Neural cell (in vitro differentiated cells): ENCODE data around the gene ECE1. TPM values are rescaled to one million over a fixed set of nuclear protein-coding genes. Genes with fewer than 3 reads are reported as not detected.

Experiments used
- H2AFZ ChIP-seq: fragments of 200-600, 300-800 bp; sonication (generic), shearing (Covaris generic); 2 replicates; pipeline ENCODE4 v1.6.0; 2014; ENCODE audit warnings: low read depth, mild to moderate bottlenecking, antibody characterized with exemption, low read length, moderate library complexity
- H3F3A ChIP-seq: fragments of 200-600 bp; shearing (Covaris generic); 2 replicates; pipeline ENCODE4 v1.6.1; 2016; ENCODE audit warnings: mild to moderate bottlenecking, moderate library complexity, mixed read lengths, antibody characterized with exemption, low read length; ENCODE audit not compliant: insufficient read depth, poor library complexity, severe bottlenecking
- H3K27ac ChIP-seq: fragments of 200-600, 300-800 bp; sonication (generic), shearing (Covaris generic); 2 replicates; pipeline ENCODE4 v1.5.1; 2014; ENCODE audit warnings: mild to moderate bottlenecking, low read length, moderate library complexity
- H3K27me3 ChIP-seq: fragments of 300-800, 200-600 bp; sonication (generic), shearing (Covaris generic); 2 replicates; pipeline ENCODE4 v1.6.0; 2014; ENCODE audit warnings: mild to moderate bottlenecking, low read depth, low read length, moderate library complexity; ENCODE audit not compliant: insufficient read depth
- H3K36me3 ChIP-seq: fragments of 300-800, 200-600 bp; sonication (generic), shearing (Covaris generic); 2 replicates; pipeline ENCODE4 v1.5.1; 2014; ENCODE audit warnings: mild to moderate bottlenecking, antibody characterized with exemption, low read length, moderate library complexity; ENCODE audit not compliant: insufficient read depth
- H3K4me2 ChIP-seq: fragments of 300-800, 200-600 bp; sonication (generic), shearing (Covaris generic); 2 replicates; pipeline ENCODE4 v1.6.0; 2014; ENCODE audit warnings: mild to moderate bottlenecking, low read length
- H3K4me3 ChIP-seq: fragments of 300-800, 200-600 bp; sonication (generic), shearing (Covaris generic); 2 replicates; pipeline ENCODE4 v1.5.1; 2014; ENCODE audit warnings: mild to moderate bottlenecking, low read length, moderate library complexity
- H3K79me2 ChIP-seq: fragments of 200-600 bp; shearing (Covaris generic); replicated peaks from 2 replicates; pipeline ENCODE4 v1.6.0; 2014; ENCODE audit warnings: mild to moderate bottlenecking, low read length, moderate library complexity; ENCODE audit not compliant: insufficient read depth
- H3K9ac ChIP-seq: fragments of 300-800, 200-600 bp; sonication (generic), shearing (Covaris generic); 2 replicates; pipeline ENCODE4 v1.6.1; 2016; ENCODE audit warnings: mild to moderate bottlenecking, low read length, mixed read lengths
- H3K9me2 ChIP-seq: fragments of 200-600 bp; shearing (Covaris generic); 2 replicates; pipeline ENCODE4 v1.6.1; 2016; ENCODE audit warnings: mild to moderate bottlenecking, low read length, mixed read lengths; ENCODE audit not compliant: insufficient read depth
- H3K9me3 ChIP-seq: fragments of 200-600, 300-800 bp; sonication (generic), shearing (Covaris generic); 2 replicates; pipeline ENCODE4 v1.6.1; 2016; ENCODE audit warnings: mild to moderate bottlenecking, mixed run types, low read length, moderate library complexity, mixed read lengths
- H4K20me1 ChIP-seq: fragments of 200-600 bp; shearing (Covaris generic); 2 replicates; pipeline ENCODE4 v1.6.1; 2016; ENCODE audit warnings: mild to moderate bottlenecking, mixed run types; ENCODE audit not compliant: insufficient read depth
- CTCF ChIP-seq: fragments of 450-650 bp; IDR thresholded peaks from 2 replicates; pipeline ENCODE4 v1.5.1; 2014; ENCODE audit warnings: antibody characterized with exemption, mild to moderate bottlenecking, moderate library complexity; ENCODE audit not compliant: poor library complexity, severe bottlenecking
- EP300 ChIP-seq: fragments of 450-650 bp; conservative IDR thresholded peaks from 2 replicates; pipeline ENCODE4 v1.6.1; 2014; ENCODE audit warnings: antibody characterized with exemption, mild to moderate bottlenecking, moderate library complexity; ENCODE audit not compliant: poor library complexity, severe bottlenecking
- EZH2 ChIP-seq: fragments of 200-600, 300-800 bp; shearing (Covaris generic), sonication (generic); IDR thresholded peaks from 2 replicates; pipeline ENCODE4 v1.6.1; 2014; ENCODE audit warnings: antibody characterized with exemption, low read length, borderline replicate concordance, mild to moderate bottlenecking; ENCODE audit not compliant: insufficient read depth, poor library complexity, severe bottlenecking
- MXI1 ChIP-seq: fragments of 450-650 bp; conservative IDR thresholded peaks from 2 replicates; pipeline ENCODE4 v1.6.1; 2014; ENCODE audit warnings: antibody characterized with exemption, mild to moderate bottlenecking; ENCODE audit not compliant: poor library complexity, severe bottlenecking
- POLR2AphosphoS5 ChIP-seq: IDR thresholded peaks from 2 replicates; pipeline ENCODE4 v1.6.1; 2012
- RAD21 ChIP-seq: fragments of 450-650 bp; conservative IDR thresholded peaks from 2 replicates; pipeline ENCODE4 v1.6.1; 2014; ENCODE audit warnings: antibody characterized with exemption, mild to moderate bottlenecking, moderate library complexity
- REST ChIP-seq: IDR thresholded peaks from 2 replicates; pipeline ENCODE4 v1.6.1; 2012; ENCODE audit warnings: borderline replicate concordance
- SMC3 ChIP-seq: fragments of 450-650 bp; conservative IDR thresholded peaks from 2 replicates; pipeline ENCODE4 v1.6.1; 2014; ENCODE audit warnings: antibody characterized with exemption, mild to moderate bottlenecking, moderate library complexity; ENCODE audit not compliant: poor library complexity
- TAF1 ChIP-seq: IDR thresholded peaks from 2 replicates; pipeline ENCODE4 v1.6.1; 2012; ENCODE audit warnings: low read depth
- polyA plus RNA-seq: library from polyadenylated mRNA; depleted of rRNA; stranded (reverse); fragments of >200 nt; gene quantifications from 2 replicates; pipeline ENCODE4 v1.2.3, GENCODE V29; 2014

ECE1 gene
- polyA plus RNA-seq, 1 donor from 2014 or later: 7.8 TPM

- H3K4me3 ChIP-seq: no peak overlapping the region
- no peak overlapping the region for H3K27ac ChIP-seq
- H3K27me3 ChIP-seq: no peaks in the 10 kb centered on the region
- no peaks in the 10 kb centered on the region for H3K9me2 ChIP-seq
- H2AFZ ChIP-seq: no peak overlapping the region
- no peaks in the 10 kb centered on the region for H4K20me1 ChIP-seq
- TF ChIP-seq EP300 (no peak), SMC3 (no peak), REST (no peak), POLR2AphosphoS5 (no peak), CTCF (no peak), MXI1 (no peak), RAD21 (no peak), EZH2 (no peak), TAF1 (no peak)
- H3K9me3 ChIP-seq: no peaks in the 10 kb centered on the region
- no peaks in the 10 kb centered on the region for H3F3A ChIP-seq
- H3K9ac ChIP-seq: no peak overlapping the region
- no peaks in the 10 kb centered on the region for H3K79me2 ChIP-seq
- no peaks in the 10 kb centered on the region for H3K36me3 ChIP-seq
- no peak overlapping the region for H3K4me2 ChIP-seq
Measured at GRCh38 chr1:21246905-21247642, 43.2 kb downstream of the ECE1 start.

- no peak overlapping the region for H3K9ac ChIP-seq
Measured at GRCh38 chr1:21245688-21246229, 44.5 kb downstream of the ECE1 start.

More at GRCh38 chr1:21245688-21246229, 44.5 kb downstream of the ECE1 start:
- no peak overlapping the region for H3K27ac ChIP-seq
- H3K4me2 ChIP-seq: no peak overlapping the region
- H3F3A ChIP-seq: no peaks in the 10 kb centered on the region
- no peaks in the 10 kb centered on the region for H4K20me1 ChIP-seq
- H3K27me3 ChIP-seq: no peaks in the 10 kb centered on the region
- no peak overlapping the region for H2AFZ ChIP-seq
- no peaks in the 10 kb centered on the region for H3K9me3 ChIP-seq
- H3K79me2 ChIP-seq: no peaks in the 10 kb centered on the region
- H3K9me2 ChIP-seq: no peaks in the 10 kb centered on the region
- no peaks in the 10 kb centered on the region for H3K36me3 ChIP-seq
- H3K4me3 ChIP-seq: no peak overlapping the region
- TF ChIP-seq POLR2AphosphoS5 (no peak), TAF1 (no peak), SMC3 (no peak), MXI1 (no peak), EZH2 (no peak), REST (no peak)
